GM12865 (cell line): Measurements from ENCODE around the gene WHAMM.
A peak's percentile ranks its signal among the peaks of the same experiment; 100 is the strongest.
"Not testable (repeated sequence)": the region's sequence is repeated elsewhere in the genome, so short reads cannot be mapped to it uniquely, and the experiment has no call there.

Source experiments
- DNase-seq: peaks from one replicate; pipeline ENCODE4 v3.0.0; 2010; ENCODE audit warnings: low read depth
- H3K4me3 ChIP-seq: 2 replicates; pipeline ENCODE4 v1.5.1; 2011; ENCODE audit warnings: mild to moderate bottlenecking, low read depth, low read length, control low read depth
- TF ChIP-seq, protein P1 (sequence below): IDR thresholded peaks from 2 replicates; pipeline ENCODE4 v1.5.1; 2011; ENCODE audit warnings: low read length, control low read depth, low read depth, inconsistent platforms; ENCODE audit not compliant: insufficient read depth; ENCODE audit errors: missing control alignments

WHAMM gene

DNA sequence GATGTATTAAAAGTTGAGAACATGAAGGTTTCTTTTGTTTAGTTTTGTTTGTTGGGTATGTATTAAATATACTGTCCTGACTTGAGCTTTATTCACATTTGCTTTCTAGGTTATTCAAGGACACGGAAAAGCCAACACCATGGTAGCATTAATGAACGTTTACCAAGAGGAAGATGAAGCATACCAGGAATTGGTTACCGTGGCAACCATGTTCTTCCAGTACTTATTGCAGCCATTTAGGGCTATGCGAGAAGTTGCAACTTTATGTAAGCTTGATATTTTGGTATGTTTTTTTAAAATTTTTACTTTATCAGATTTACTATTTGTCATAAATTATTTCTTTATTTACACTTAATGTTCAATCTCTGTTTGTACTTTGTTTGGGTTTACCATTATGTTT is 3.6 kb downstream of the WHAMM start:
- DNase-seq = no peak
- no peak overlapping the region for H3K4me3 ChIP-seq
- TF ChIP-seq, protein P1, sequence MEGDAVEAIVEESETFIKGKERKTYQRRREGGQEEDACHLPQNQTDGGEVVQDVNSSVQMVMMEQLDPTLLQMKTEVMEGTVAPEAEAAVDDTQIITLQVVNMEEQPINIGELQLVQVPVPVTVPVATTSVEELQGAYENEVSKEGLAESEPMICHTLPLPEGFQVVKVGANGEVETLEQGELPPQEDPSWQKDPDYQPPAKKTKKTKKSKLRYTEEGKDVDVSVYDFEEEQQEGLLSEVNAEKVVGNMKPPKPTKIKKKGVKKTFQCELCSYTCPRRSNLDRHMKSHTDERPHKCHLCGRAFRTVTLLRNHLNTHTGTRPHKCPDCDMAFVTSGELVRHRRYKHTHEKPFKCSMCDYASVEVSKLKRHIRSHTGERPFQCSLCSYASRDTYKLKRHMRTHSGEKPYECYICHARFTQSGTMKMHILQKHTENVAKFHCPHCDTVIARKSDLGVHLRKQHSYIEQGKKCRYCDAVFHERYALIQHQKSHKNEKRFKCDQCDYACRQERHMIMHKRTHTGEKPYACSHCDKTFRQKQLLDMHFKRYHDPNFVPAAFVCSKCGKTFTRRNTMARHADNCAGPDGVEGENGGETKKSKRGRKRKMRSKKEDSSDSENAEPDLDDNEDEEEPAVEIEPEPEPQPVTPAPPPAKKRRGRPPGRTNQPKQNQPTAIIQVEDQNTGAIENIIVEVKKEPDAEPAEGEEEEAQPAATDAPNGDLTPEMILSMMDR = no peak

DNA sequence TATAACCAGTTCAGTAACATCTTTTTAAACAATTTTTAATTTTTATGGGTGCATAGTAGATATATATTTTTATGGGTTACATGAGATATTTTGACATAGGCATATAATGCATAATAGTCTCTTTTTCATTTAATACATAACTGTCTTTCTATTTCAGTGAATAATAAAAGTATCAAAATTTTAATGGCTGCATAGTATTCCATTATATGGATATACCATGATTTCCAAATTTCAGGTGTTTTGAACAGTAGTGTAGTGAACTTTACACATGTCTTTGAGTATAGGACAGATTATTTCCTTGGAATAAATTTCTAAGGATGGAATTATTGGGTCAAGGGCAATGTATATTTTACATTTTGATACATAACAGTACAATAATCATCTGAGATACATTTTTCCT is 10.7 kb downstream of the WHAMM start:
- TF ChIP-seq, protein P1 = no peak
- DNase-seq = no peak
- H3K4me3 ChIP-seq = no peak overlapping the region

DNA sequence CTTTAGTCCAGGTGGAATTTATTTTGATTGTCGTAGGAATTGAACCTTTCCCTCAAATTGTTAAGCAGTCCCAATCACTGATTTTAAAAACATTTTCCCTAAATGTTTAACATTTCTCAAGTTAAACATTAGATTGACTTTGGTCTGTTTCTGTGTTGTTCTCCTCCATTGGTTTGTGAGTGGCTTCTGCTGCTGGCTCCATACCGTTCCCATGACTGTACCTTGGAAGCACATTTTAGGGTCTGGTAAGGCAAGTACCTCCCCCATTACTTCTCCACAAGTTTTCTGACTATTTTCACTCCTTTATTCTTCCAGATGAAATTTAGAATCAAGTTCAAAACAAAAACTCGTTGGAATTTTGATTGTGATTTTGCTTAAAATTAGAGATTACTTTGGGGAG is 12.0 kb downstream of the WHAMM start:
- H3K4me3 ChIP-seq, DNase-seq: not testable (repeated sequence)

DNA sequence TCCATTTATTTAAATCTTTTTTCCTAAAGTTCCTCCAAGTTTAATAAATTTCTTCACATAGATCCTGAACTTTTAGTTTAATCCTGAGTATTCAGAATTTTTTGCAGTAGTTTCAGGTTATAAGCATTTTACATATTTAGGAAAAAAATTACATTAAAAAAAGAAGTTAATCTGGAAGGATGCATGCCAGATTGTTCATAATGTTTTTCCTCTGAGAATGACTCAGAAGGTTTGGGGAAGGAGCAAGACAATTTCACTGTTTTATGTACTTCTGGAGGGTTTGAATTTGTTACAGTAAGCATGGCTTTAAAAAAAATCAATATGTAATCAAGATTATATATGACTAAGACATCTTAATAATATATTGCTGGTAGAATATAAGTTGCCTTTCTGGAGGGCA is 12.4 kb downstream of the WHAMM start:
- not testable (repeated sequence) for DNase-seq, H3K4me3 ChIP-seq

DNA sequence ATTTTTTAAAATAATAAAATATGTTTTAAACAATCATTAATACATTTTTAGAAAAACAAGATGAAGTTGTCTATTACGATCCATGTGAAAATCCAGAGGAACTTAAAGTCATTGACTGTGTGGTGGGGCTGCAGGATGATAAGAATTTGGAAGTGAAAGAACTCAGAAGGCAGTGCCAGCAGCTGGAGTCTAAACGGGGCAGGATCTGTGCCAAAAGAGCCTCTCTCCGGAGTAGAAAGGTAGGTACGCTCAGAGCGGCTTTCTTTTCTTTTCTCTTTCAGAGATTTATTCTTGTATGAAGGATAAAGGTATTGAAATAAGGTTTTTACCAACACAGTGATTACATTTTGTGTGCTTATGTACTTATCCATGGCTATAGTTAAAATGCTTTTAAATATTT is 13.6 kb downstream of the WHAMM start:
- no peak for DNase-seq
- TF ChIP-seq, protein P1 = no peak
- no peak overlapping the region for H3K4me3 ChIP-seq

DNA sequence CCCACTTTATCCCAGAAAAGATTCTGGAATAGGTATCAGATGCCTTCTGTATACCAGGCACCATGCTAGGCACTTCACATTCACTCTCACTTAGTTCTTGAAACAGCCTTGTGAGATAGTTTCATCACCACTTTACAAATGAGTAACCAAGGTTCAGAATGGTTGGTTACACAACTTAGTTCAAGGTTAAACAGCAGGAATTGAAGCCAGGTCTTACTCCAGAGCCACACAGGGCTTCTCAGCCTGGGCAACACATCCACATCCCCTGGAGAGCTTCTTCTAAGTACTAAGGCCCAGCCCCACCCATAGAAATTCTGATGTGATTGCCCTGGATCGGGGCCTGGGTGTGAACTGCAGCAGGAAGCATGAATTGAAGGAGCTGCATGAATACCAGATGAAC is 18.6 kb downstream of the WHAMM start:
- TF ChIP-seq, protein P1 = no peak
- no peak for DNase-seq
- no peak overlapping the region for H3K4me3 ChIP-seq

DNA sequence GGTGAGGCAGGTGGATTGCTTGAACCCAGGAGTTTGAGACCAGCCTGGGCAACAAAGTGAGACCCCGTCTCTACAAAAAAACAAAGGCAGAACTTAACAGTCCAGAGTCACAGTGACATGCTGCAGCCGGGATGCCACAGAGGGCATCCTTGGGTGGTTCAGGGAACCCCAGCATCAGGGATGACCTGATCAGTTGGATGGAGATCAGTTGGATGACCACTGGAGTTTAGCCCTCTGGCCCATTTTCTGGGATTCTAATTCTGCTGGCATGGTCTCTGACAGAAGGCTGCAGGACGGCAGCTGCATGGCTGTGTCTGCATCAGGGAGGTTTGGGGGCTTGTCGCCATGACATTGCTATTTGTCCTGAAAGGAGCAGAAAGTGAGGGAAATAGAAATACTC is 19.8 kb downstream of the WHAMM start:
- no peak overlapping the region for H3K4me3 ChIP-seq
- TF ChIP-seq, protein P1 = no peak
- DNase-seq = no peak

DNA sequence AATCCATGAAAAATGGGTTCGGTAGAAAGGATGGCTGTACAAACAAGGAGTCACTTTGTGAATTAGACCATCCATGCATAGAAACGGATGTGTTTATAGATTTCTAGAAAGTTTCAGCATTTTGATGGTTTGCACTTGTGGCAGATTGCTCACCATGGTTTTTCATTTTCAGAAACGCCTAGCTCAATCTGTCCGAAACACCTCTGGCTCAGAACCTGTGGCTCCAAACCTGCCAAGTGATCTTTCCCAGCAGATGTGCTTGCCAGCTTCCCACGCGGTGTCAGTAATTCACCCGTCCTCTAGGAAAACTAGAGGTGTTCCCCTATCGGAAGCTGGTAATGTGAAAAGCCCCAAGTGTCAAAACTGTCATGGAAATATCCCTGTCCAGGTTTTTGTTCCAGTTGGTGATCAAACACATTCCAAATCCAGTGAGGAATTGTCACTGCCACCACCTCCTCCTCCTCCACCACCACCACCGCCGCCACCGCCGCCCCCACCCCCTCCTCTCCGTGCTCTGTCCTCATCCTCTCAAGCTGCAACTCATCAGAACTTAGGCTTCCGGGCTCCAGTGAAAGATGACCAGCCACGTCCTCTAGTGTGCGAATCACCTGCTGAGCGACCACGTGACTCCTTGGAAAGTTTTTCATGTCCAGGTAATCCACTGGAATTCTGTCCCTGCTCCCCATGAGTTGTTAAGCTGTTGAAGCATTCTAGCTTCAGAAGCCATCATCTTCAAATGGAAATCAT is 21.2 kb downstream of the WHAMM start:
- DNase-seq = peak; percentile 86
- H3K4me3 ChIP-seq = no peak overlapping the region
- TF ChIP-seq, protein P1 = no peak
